Uterus (tissue), 2 donors: ENCODE measurements around the gene DGUOK.

Experiments
- POLR2A ChIP-seq, 2 donors: fragments of 450-650 bp; IDR thresholded peaks; one replicate each; pipeline ENCODE4 v1.6.1; 2016; ENCODE audit warnings: antibody characterized with exemption in 2 of 2, mild to moderate bottlenecking in 1 of 2, moderate library complexity in 1 of 2
- TF ChIP-seq, protein P1 (sequence below), 4 experiments: fragments of 200-600 bp in 2 of 4; fragments of 450-650 bp in 2 of 4; sonication (generic) in 2 of 4; IDR thresholded peaks; one replicate each; pipeline ENCODE4 v1.5.1; 2016 to 2019; ENCODE audit warnings: antibody characterized with exemption in 4 of 4, mild to moderate bottlenecking in 2 of 4, moderate library complexity in 1 of 4

DNA sequence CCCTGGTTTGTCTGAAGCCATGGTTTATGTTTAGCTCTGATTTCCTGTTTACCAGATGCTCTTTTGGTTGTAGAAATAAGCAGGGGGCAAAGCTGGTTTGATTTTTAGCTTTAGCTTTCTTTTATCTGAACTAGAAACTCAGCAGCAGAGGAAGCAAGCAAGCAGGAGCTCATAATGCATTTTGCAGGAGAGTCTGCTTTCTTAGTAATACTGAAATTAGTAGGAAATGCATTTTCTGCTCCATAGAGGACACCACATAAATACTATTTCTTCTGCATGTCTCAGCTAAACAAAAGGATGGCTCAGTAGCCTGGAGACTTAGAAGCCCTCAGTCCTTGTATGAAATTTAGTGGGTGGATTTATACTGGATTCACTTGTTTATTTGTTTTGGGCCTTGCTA is 23.1 kb downstream of the DGUOK start:
- TF ChIP-seq, protein P1, sequence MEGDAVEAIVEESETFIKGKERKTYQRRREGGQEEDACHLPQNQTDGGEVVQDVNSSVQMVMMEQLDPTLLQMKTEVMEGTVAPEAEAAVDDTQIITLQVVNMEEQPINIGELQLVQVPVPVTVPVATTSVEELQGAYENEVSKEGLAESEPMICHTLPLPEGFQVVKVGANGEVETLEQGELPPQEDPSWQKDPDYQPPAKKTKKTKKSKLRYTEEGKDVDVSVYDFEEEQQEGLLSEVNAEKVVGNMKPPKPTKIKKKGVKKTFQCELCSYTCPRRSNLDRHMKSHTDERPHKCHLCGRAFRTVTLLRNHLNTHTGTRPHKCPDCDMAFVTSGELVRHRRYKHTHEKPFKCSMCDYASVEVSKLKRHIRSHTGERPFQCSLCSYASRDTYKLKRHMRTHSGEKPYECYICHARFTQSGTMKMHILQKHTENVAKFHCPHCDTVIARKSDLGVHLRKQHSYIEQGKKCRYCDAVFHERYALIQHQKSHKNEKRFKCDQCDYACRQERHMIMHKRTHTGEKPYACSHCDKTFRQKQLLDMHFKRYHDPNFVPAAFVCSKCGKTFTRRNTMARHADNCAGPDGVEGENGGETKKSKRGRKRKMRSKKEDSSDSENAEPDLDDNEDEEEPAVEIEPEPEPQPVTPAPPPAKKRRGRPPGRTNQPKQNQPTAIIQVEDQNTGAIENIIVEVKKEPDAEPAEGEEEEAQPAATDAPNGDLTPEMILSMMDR (IDR thresholded peaks at IDR 0.05): no peak
- no peak for TF ChIP-seq POLR2A (IDR thresholded peaks at IDR 0.05)
